Mammary epithelial cell (primary cell): ENCODE data around the gene VASN.

Source experiments
- EZH2 ChIP-seq: IDR thresholded peaks from 2 replicates; pipeline ENCODE4 v1.6.1; 2012; ENCODE audit warnings: low read length, inconsistent platforms, borderline replicate concordance
- TF ChIP-seq, protein P1 (sequence below), 2 donors: IDR thresholded peaks in 1 of 2; conservative IDR thresholded peaks in 1 of 2; 2 replicates each; pipeline ENCODE4 v1.5.1; 2011 to 2012; ENCODE audit warnings: inconsistent platforms in 2 of 2, low read length in 2 of 2, mild to moderate bottlenecking in 2 of 2, control low read depth in 1 of 2, low read depth in 1 of 2; ENCODE audit not compliant: insufficient read depth in 1 of 2; ENCODE audit errors: extremely low read depth in 1 of 2

- TF ChIP-seq, protein P1, sequence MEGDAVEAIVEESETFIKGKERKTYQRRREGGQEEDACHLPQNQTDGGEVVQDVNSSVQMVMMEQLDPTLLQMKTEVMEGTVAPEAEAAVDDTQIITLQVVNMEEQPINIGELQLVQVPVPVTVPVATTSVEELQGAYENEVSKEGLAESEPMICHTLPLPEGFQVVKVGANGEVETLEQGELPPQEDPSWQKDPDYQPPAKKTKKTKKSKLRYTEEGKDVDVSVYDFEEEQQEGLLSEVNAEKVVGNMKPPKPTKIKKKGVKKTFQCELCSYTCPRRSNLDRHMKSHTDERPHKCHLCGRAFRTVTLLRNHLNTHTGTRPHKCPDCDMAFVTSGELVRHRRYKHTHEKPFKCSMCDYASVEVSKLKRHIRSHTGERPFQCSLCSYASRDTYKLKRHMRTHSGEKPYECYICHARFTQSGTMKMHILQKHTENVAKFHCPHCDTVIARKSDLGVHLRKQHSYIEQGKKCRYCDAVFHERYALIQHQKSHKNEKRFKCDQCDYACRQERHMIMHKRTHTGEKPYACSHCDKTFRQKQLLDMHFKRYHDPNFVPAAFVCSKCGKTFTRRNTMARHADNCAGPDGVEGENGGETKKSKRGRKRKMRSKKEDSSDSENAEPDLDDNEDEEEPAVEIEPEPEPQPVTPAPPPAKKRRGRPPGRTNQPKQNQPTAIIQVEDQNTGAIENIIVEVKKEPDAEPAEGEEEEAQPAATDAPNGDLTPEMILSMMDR (conservative IDR thresholded peaks at IDR 0.05 in 1 of 2, IDR thresholded peaks at IDR 0.05 in 1 of 2; ENCODE audit: extremely low read depth in 1 of 2, insufficient read depth in 1 of 2, low read depth in 1 of 2, low read length in 2 of 2), result no peak
- TF ChIP-seq EZH2, result no peak
Observed at GRCh38 chr16:4369007-4369733, 2.5 kb upstream of the VASN start.
